ENCODE results near the gene UBIAD1. TPM values are rescaled to one million over a fixed set of nuclear protein-coding genes. Genes with fewer than 3 reads are reported as not detected.

The UBIAD1 gene
- total and polyA plus RNA-seq, 2 of the 4 experiments (the other 2 are of a cell fraction), result 6.3 to 9.5 TPM

DNA sequence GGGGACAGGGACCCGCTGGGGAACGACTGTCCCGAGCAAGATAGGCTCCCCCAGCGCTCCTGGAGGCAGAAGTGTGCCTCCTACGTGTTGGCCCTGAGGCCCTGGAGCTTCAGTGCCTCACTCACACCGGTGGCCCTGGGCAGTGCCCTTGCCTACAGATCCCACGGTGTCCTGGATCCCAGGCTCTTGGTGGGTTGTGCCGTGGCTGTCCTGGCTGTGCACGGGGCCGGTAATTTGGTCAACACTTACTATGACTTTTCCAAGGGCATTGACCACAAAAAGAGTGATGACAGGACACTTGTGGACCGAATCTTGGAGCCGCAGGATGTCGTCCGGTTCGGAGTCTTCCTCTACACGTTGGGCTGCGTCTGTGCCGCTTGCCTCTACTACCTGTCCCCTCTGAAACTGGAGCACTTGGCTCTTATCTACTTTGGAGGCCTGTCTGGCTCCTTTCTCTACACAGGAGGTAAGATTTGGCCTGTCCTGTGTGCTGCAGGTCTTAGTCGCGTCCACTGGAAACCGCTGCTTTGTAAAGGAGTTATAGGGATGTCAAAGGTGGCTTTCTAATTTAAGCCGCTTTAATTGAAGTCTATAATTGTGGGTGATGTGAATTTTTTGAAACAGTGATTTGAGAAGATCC lies 717 bp downstream of the UBIAD1 start:
- Histone ChIP-seq H2BK20ac (ENCODE audit: low read depth, low read length) (no peak overlapping the region), H4K20me1 (ENCODE audit: insufficient read depth, low read length) (no peaks in the 10 kb centered on the region), H3K9me1 (ENCODE audit: insufficient read depth, low read length) (peaks cover 10% of the 10 kb centered on the region; the same call in 1 of the 2 replicates), H3K4me1 (ENCODE audit: control insufficient read depth, insufficient read depth, low read length) (peaks cover 7% of the 10 kb centered on the region; the same call in 1 of the 2 replicates), H4K5ac (ENCODE audit: low read depth, low read length) (peak overlapping the region; percentile 79), H2AK9ac (replicated peaks; ENCODE audit: low read depth, low read length, poor library complexity) (peak overlapping the region; percentile 98), H2BK5ac (ENCODE audit: low read depth, low read length, poor library complexity, severe bottlenecking) (peak overlapping the region; percentile 53), H3K14ac (replicated peaks; ENCODE audit: low read depth, low read length) (peak overlapping the region; percentile 88), H2AK5ac (ENCODE audit: low read depth, low read length) (peak overlapping the region; percentile 87), H3K4me2 (ENCODE audit: low read depth, low read length) (peak overlapping the region; percentile 98), H3K27ac (ENCODE audit: insufficient read depth, low read length) (peak overlapping the region; percentile 91), H3K56ac (ENCODE audit: extremely low read depth, insufficient read depth, low read length) (peak overlapping the region; percentile 77; the same call in 1 of the 2 replicates), H4K8ac (ENCODE audit: low read depth in 2 of 2, low read length in 2 of 2) (peak overlapping the region; percentile 65 to 81), H3K4me3 (ENCODE audit: insufficient read depth, low read depth, low read length) (peak overlapping the region; percentile 89), H2AFZ (replicated peaks; ENCODE audit: low read length, poor library complexity) (peak overlapping the region; percentile 100), H3K79me1 (ENCODE audit: low read depth in 1 of 2, low read length in 2 of 2) (peaks cover 18 to 19% of the 10 kb centered on the region in 2 experiments), H3K27me3 (ENCODE audit: control insufficient read depth, insufficient read depth, low read length) (no peaks in the 10 kb centered on the region), H4K91ac (ENCODE audit: insufficient read depth, low read depth, low read length) (peak overlapping the region; percentile 57), H3K36me3 (ENCODE audit: control insufficient read depth, insufficient read depth, low read length) (no peaks in the 10 kb centered on the region; the same call in 1 of the 2 replicates), H3K9ac (ENCODE audit: low read depth, low read length) (peak overlapping the region; percentile 86), H3K23ac (ENCODE audit: low read depth, low read length) (peak overlapping the region; percentile 87), H2BK15ac (ENCODE audit: low read depth, low read length) (no peak overlapping the region), H2BK120ac (ENCODE audit: low read depth, low read length) (no peak overlapping the region), H3K9me3 (ENCODE audit: control insufficient read depth, insufficient read depth, low read length) (no peaks in the 10 kb centered on the region), H3K18ac (ENCODE audit: low read depth, low read length) (no peak overlapping the region; the same call in 1 of the 2 replicates), H3K4ac (ENCODE audit: low read depth, low read length) (peak overlapping the region; percentile 78)
- no peak for TF ChIP-seq RAD21 (IDR thresholded peaks at IDR 0.05; ENCODE audit: low read length)
- TF ChIP-seq, protein P1, sequence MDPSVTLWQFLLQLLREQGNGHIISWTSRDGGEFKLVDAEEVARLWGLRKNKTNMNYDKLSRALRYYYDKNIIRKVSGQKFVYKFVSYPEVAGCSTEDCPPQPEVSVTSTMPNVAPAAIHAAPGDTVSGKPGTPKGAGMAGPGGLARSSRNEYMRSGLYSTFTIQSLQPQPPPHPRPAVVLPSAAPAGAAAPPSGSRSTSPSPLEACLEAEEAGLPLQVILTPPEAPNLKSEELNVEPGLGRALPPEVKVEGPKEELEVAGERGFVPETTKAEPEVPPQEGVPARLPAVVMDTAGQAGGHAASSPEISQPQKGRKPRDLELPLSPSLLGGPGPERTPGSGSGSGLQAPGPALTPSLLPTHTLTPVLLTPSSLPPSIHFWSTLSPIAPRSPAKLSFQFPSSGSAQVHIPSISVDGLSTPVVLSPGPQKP (IDR thresholded peaks at IDR 0.05; ENCODE audit: borderline replicate concordance, low read depth, low read length), result no peak
- no peak for TF ChIP-seq RFX5 (IDR thresholded peaks at IDR 0.05; ENCODE audit: low read depth, low read length)
- no peak for TF ChIP-seq SMC3 (IDR thresholded peaks at IDR 0.05; ENCODE audit: low read depth, low read length)
- no peak for TF ChIP-seq MAFK (IDR thresholded peaks at IDR 0.05; ENCODE audit: low read depth, low read length)
- TF ChIP-seq, protein P2, sequence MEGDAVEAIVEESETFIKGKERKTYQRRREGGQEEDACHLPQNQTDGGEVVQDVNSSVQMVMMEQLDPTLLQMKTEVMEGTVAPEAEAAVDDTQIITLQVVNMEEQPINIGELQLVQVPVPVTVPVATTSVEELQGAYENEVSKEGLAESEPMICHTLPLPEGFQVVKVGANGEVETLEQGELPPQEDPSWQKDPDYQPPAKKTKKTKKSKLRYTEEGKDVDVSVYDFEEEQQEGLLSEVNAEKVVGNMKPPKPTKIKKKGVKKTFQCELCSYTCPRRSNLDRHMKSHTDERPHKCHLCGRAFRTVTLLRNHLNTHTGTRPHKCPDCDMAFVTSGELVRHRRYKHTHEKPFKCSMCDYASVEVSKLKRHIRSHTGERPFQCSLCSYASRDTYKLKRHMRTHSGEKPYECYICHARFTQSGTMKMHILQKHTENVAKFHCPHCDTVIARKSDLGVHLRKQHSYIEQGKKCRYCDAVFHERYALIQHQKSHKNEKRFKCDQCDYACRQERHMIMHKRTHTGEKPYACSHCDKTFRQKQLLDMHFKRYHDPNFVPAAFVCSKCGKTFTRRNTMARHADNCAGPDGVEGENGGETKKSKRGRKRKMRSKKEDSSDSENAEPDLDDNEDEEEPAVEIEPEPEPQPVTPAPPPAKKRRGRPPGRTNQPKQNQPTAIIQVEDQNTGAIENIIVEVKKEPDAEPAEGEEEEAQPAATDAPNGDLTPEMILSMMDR (conservative IDR thresholded peaks at IDR 0.05; ENCODE audit: low read depth, low read length), result no peak
- no peak for TF ChIP-seq MXI1 (IDR thresholded peaks at IDR 0.05; ENCODE audit: borderline replicate concordance, low read depth, low read length)
- no peak for TF ChIP-seq BHLHE40 (IDR thresholded peaks at IDR 0.05; ENCODE audit: low read depth, low read length)
- no peak for TF ChIP-seq POLR2A (IDR thresholded peaks at IDR 0.05; ENCODE audit: low read depth, low read length)
- no peak for TF ChIP-seq FOS (IDR thresholded peaks at IDR 0.05; ENCODE audit: low read depth, low read length)
- no peak for TF ChIP-seq NFE2L2 (IDR thresholded peaks at IDR 0.05; ENCODE audit: low read depth, low read length)
- 20% methylated on average over 4 of the region's 22 CpGs; no CpG with 5 or more reads in 1 of the 2 experiments for WGBS, 2 experiments (ENCODE audit: extremely low coverage in 2 of 2, insufficient read length in 1 of 2)
- CTCF ChIA-PET, result interaction anchor here (1.0 to 1.4 kb wide), 2 partner anchors 32 to 372 kb away, joined by 4 to 5 read pairs; no protein-coding TSS in a partner anchor
- DNase-seq, result no peak
- intact Hi-C loops (cut with micrococcal nuclease), result loop anchor here (10.0 kb wide), 1 partner anchor 461 kb away; the partner anchor contains the start of gene AGTRAP
- TSS peak; percentile 78 for BruUV-seq (replicated peaks)
- in situ Hi-C loops (cut with MboI; ENCODE audit: low sequenced_read_pairs), result no loop called here
- dilution Hi-C loops (cut with HindIII; ENCODE audit: low sequenced_read_pairs, unreplicated experiment), result no loop called here
- ATAC-seq (ENCODE audit: low read depth), result peak; percentile 33
- POLR2A ChIA-PET (ENCODE audit: unreplicated experiment), result no interaction called here
